ENCODE data around the gene TMEM145. TPM values are rescaled to one million over a fixed set of nuclear protein-coding genes. Genes with fewer than 3 reads are reported as not detected.

Gene TMEM145
- total RNA-seq, 6 donors from 2014 or later = 0.34 to 0.79 (median 0.49) TPM; not detected in 3

DNA sequence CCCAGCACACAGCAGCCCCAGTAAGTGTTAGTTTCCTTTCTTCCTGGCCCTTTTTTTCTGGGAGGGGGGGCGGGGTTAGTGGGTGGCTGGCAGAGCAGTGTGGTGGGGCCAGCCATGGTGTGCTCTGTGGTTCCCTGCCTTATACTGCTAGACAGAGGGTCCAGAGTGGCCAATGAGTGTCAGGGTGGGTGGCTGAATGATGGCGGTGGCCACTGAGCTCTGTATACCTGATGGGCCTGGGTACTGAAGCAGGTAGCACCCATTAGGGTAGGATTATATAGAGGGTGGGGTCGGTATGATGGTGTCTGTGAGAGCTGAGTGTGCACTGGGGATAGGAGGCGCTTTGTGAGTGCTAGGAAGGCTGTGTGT, 30.3 kb upstream of the TMEM145 start:
- Histone ChIP-seq H3K4me1 (peaks cover 60 to 82% (median 73%) of the 10 kb centered on the region in 4 donors), H3K9me3 (no peaks in the 10 kb centered on the region), H3K27ac (peak overlapping the region; percentile 96 to 99 (median 96)), H3K4me3 (peak overlapping the region in 2 of 4 donors; percentile 68 to 80), H3K36me3 (peaks cover 0 to 11% (median 10%) of the 10 kb centered on the region in 4 donors), H3K27me3 (no peaks in the 10 kb centered on the region)
- WGBS, 2 donors = 28 to 37% methylated on average over 3 to 4 of the region's 4 CpGs
- no peak for ATAC-seq (ENCODE audit: low FRiP score in 2 of 2)
- TF ChIP-seq POLR2AphosphoS5 (IDR thresholded peaks at IDR 0.05) (no peak), EP300 (IDR thresholded peaks at IDR 0.05) (no peak), POLR2A (IDR thresholded peaks at IDR 0.05) (no peak)
- TF ChIP-seq, protein P1, sequence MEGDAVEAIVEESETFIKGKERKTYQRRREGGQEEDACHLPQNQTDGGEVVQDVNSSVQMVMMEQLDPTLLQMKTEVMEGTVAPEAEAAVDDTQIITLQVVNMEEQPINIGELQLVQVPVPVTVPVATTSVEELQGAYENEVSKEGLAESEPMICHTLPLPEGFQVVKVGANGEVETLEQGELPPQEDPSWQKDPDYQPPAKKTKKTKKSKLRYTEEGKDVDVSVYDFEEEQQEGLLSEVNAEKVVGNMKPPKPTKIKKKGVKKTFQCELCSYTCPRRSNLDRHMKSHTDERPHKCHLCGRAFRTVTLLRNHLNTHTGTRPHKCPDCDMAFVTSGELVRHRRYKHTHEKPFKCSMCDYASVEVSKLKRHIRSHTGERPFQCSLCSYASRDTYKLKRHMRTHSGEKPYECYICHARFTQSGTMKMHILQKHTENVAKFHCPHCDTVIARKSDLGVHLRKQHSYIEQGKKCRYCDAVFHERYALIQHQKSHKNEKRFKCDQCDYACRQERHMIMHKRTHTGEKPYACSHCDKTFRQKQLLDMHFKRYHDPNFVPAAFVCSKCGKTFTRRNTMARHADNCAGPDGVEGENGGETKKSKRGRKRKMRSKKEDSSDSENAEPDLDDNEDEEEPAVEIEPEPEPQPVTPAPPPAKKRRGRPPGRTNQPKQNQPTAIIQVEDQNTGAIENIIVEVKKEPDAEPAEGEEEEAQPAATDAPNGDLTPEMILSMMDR (IDR thresholded peaks at IDR 0.05) = no peak
- DNase-seq = no peak

DNA sequence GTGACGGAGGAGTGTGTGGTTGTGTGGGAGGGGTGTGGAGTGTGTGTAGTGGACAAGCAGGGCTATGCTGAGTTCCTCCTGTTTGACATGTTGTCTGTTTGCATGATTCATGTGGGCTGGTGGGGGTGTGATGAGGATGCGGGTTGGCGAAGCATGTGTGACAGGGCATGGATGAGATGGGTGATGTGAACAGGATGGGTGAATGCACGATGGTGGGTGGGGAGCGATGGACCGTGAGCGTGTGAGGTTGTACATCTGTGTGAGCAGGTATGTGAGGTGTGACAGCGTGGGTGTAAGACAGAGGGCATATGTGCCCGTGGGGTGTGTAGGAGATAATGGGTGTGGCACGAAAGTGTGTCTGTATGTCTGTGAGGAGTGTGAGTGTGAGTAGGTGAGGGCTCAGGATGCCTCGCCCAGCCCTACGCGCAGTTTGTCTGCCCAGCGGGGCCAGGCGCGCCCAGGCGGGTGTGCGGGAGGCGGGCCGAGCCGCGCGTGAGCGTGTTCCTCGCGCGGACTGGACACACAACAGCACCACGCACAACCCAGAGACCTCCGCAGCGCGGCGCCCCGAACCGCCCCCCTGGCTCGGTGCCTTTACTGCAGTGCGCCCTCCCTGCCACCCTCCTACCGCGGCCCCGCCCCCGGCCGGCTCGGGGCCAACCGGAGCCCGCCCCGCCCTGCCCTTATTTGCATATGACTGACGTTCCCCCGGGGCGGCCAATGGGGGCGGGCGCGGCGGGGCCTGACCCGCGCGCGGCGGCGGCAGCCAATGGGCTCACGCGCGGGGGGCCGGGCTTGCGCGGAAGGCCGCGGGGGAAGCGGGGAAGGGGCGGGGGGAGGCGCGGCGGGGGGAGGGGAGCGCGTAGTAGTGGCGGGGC, 29.7 kb upstream of the TMEM145 start:
- H3K4me1 ChIP-seq = peaks cover 53 to 76% (median 67%) of the 10 kb centered on the region in 4 donors
- no peaks in the 10 kb centered on the region for H3K27me3 ChIP-seq
- peak; percentile 95 to 99 for DNase-seq
- TF ChIP-seq POLR2AphosphoS5 (IDR thresholded peaks at IDR 0.05) (peak in 1 of 2 donors; percentile 82), POLR2A (IDR thresholded peaks at IDR 0.05) (peak in 3 of 4 donors; percentile 34 to 76 (median 67)), EP300 (IDR thresholded peaks at IDR 0.05) (no peak)
- TF ChIP-seq, protein P1 (IDR thresholded peaks at IDR 0.05) = peak in 2 of 6 experiments; percentile 8 to 35
- H3K27ac ChIP-seq = peak overlapping the region; percentile 96 to 99 (median 96)
- peak overlapping the region; percentile 4 to 80 (median 70) for H3K4me3 ChIP-seq
- ATAC-seq (ENCODE audit: low FRiP score in 2 of 2) = peak; percentile 81 to 87
- WGBS, 2 donors = 2% methylated on average over 29 to 32 of the region's 74 CpGs
- H3K36me3 ChIP-seq = peaks cover 0 to 18% (median 16%) of the 10 kb centered on the region in 4 donors
- H3K9me3 ChIP-seq = no peaks in the 10 kb centered on the region

DNA sequence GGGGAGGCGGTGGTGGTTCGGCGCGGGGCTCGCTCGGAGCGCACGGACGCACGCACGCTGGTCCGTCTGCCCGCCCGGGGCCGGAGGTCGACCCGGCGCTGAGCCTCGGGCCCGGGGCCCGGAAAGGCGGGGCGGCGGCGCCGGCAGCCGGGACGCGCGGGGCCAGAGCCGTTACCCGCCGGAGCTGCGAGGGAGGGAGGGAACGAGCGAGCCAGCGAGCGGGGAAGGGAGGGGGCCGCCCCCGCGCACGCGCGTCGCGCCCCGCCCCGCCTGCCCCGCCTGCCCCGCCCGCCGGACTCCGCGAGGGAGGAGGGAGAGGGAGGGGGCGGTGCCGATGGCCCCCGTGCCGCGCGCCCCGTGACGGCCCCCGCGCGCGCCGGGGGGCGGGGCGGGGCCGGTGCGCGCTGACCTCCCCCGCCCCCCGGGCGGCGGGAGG, 29.0 kb upstream of the TMEM145 start:
- DNase-seq (peak; percentile 82 to 97), ATAC-seq (ENCODE audit: low FRiP score in 2 of 2) (peak; percentile 49 to 73)
- peaks cover 1 to 24% (median 22%) of the 10 kb centered on the region in 4 donors for H3K36me3 ChIP-seq
- peaks cover 47 to 69% (median 60%) of the 10 kb centered on the region in 4 donors for H3K4me1 ChIP-seq
- TF ChIP-seq POLR2A (IDR thresholded peaks at IDR 0.05) = peak in 3 of 4 donors; percentile 42 to 74 (median 65)
- TF ChIP-seq EP300 (IDR thresholded peaks at IDR 0.05) = no peak
- no peaks in the 10 kb centered on the region for H3K27me3 ChIP-seq
- H3K4me3 ChIP-seq = peak overlapping the region in 3 of 4 donors; percentile 68 to 80 (median 73)
- WGBS, 2 donors = 0 to 3% methylated on average over 4 to 6 of the region's 76 CpGs
- no peaks in the 10 kb centered on the region for H3K9me3 ChIP-seq
- peak overlapping the region; percentile 96 to 99 (median 96) for H3K27ac ChIP-seq

DNA sequence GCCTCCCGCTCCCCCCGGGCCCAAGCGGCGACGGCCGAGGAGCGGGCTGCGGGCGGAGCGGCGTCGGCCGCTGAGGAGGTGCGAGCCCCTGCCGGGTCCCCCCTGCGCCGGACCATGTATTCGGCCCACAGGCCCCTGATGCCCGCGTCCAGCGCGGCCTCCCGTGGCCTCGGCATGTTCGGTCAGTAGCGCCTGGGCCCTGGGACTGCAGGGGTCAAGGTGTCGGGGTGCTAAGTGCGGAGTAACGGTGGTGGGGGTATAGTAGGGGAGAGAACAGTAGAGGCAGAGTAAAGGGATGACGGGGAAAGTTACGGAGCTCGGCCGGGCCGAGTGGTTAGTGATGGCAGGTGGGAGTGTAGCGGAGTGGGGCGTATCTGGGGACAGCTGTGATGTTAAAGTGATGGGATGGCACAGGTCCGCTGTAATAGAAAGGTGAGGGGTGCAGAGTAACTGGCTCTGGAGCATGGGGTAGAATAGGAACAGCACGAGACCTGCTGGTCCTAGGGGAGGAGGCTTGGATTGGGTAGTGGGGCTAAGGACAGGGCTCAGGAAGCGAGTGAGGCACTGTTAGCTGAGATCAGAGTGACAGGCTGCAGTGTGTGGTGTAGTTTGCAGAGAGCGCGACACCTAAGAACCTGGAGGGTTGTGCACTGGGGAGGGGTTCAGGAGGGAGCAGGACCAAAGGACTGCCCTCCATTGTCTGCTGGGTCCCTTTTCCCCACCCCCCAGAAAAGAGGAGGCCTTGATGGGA, 28.3 kb upstream of the TMEM145 start:
- peaks cover 41 to 62% (median 53%) of the 10 kb centered on the region in 4 donors for H3K4me1 ChIP-seq
- peak in 1 of 2 donors; percentile 90 for DNase-seq
- no peak for ATAC-seq (ENCODE audit: low FRiP score in 2 of 2)
- H3K9me3 ChIP-seq = no peaks in the 10 kb centered on the region
- H3K36me3 ChIP-seq = peaks cover 8 to 31% (median 29%) of the 10 kb centered on the region in 4 donors
- H3K4me3 ChIP-seq = peak overlapping the region; percentile 68 to 80 (median 74)
- peak overlapping the region; percentile 78 to 99 (median 81) for H3K27ac ChIP-seq
- H3K27me3 ChIP-seq = no peaks in the 10 kb centered on the region
- TF ChIP-seq POLR2AphosphoS5 (IDR thresholded peaks at IDR 0.05) (no peak), EP300 (IDR thresholded peaks at IDR 0.05) (no peak), POLR2A (IDR thresholded peaks at IDR 0.05) (no peak)
- TF ChIP-seq, protein P1 (IDR thresholded peaks at IDR 0.05) = no peak
- WGBS, 2 donors = 5% methylated on average over 15 to 21 of the region's 41 CpGs

Data from upper lobe of left lung (tissue), 6 donors.